Measurements from ENCODE around the gene EXOSC6.
"Not testable (repeated sequence)": the region's sequence is repeated elsewhere in the genome, so short reads cannot be mapped to it uniquely, and the experiment has no call there.

Gene EXOSC6

DNA sequence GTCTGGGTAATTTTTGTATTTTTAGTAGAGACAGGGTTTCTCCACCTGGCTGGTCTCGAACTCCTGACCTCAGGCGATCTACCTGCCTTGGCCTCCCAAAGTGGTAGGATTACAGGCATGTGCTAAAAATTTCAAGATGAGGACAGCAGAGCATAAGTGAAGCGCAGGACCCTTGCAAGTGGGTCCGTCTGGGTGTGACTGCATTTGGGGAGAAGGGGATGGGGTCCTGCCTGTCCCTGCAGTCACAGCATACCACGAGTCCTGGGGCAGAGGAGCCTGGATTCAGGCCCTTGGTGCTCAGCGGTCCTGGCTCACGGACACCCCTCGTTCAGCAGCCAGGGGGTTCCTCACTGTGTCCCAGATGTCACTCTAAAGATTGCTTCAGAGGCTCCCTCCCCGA is 53.5 kb downstream of the EXOSC6 start:
- DNase-seq = not testable (repeated sequence)

DNA sequence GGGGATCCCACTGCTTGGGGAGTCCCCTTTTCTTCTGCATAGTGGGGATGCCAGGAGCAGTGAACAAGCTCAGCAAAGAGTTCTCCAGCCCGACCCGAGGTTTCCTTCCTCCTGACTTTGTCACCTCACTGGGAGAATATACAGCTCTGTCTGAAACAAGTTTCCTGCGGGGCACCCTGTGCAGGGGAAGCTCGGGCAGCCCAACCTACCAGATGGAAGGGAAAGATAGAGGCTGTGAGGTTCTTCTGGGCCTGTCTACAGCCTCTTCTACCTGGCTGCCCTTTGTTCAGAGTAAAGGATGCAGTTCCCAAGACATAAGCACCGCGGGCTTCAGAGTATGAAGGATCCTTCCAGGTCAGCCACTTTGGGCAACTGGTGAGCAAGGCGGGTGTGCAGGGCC is 54.1 kb downstream of the EXOSC6 start:
- not testable (repeated sequence) for DNase-seq

Measured in NCI-H1105 (cell line).